Neuronal stem cell (in vitro differentiated cells): ENCODE data around the gene TBX5.

ENCODE experiments used
- DNase-seq: peaks from one replicate; pipeline ENCODE4 v3.0.0-alpha.2; 2013; ENCODE audit warnings: low spot score
- H2AFZ ChIP-seq: one replicate; pipeline ENCODE4 v1.6.1; 2013; ENCODE audit warnings: mild to moderate bottlenecking, low read length, inconsistent platforms
- H2AK5ac ChIP-seq: 2 replicates; pipeline ENCODE4 v1.6.1; 2013; ENCODE audit warnings: low read depth, mild to moderate bottlenecking, inconsistent platforms, low read length, moderate library complexity, mixed read lengths
- H2BK120ac ChIP-seq: 2 replicates; pipeline ENCODE4 v1.6.1; 2013; ENCODE audit warnings: low read depth, mild to moderate bottlenecking, inconsistent platforms, low read length, moderate library complexity, mixed read lengths
- H2BK12ac ChIP-seq: one replicate; pipeline ENCODE4 v1.6.1; 2013; ENCODE audit warnings: low read length, inconsistent platforms
- H2BK15ac ChIP-seq: 2 replicates; pipeline ENCODE4 v1.6.1; 2013; ENCODE audit warnings: mild to moderate bottlenecking, low read length, inconsistent platforms, mixed read lengths
- H2BK5ac ChIP-seq: one replicate; pipeline ENCODE4 v1.6.1; 2013; ENCODE audit warnings: inconsistent platforms, mild to moderate bottlenecking, low read length, moderate library complexity
- H3K14ac ChIP-seq: one replicate; pipeline ENCODE4 v1.6.1; 2013; ENCODE audit warnings: low read length, inconsistent platforms
- H3K18ac ChIP-seq: 2 replicates; pipeline ENCODE4 v1.6.1; 2013; ENCODE audit warnings: low read length, inconsistent platforms
- H3K23ac ChIP-seq: 2 replicates; pipeline ENCODE4 v1.6.1; 2013; ENCODE audit warnings: low read depth, mild to moderate bottlenecking, mixed read lengths, low read length, inconsistent platforms; ENCODE audit not compliant: poor library complexity
- H3K27ac ChIP-seq: replicated peaks from 3 replicates; pipeline ENCODE4 v1.5.1; 2013; ENCODE audit warnings: low read length, inconsistent platforms
- H3K27me3 ChIP-seq, 3 experiments: 2 replicates each; pipeline ENCODE4 v1.6.1; 2013; ENCODE audit warnings: low read length in 3 of 3, mild to moderate bottlenecking in 2 of 3, inconsistent platforms in 1 of 3, low read depth in 1 of 3, mixed read lengths in 1 of 3, moderate library complexity in 1 of 3; ENCODE audit not compliant: control insufficient read depth in 3 of 3, insufficient read depth in 3 of 3
- H3K36me3 ChIP-seq, 2 donors: replicated peaks in 1 of 2; 2 replicates each; pipeline ENCODE4 v1.6.1; 2013; ENCODE audit warnings: low read length in 2 of 2; ENCODE audit not compliant: control insufficient read depth in 2 of 2, insufficient read depth in 2 of 2
- H3K4ac ChIP-seq: 2 replicates; pipeline ENCODE4 v1.6.1; 2013; ENCODE audit warnings: inconsistent platforms, mild to moderate bottlenecking, low read length, moderate library complexity
- H3K4me1 ChIP-seq, 2 donors: 1 replicate in 1 of 2; 2 replicates in 1 of 2; pipeline ENCODE4 v1.6.1; 2013; ENCODE audit warnings: low read length in 2 of 2, low read depth in 1 of 2; ENCODE audit not compliant: control insufficient read depth in 2 of 2, insufficient read depth in 1 of 2
- H3K4me2 ChIP-seq: one replicate; pipeline ENCODE4 v1.6.1; 2013; ENCODE audit warnings: mild to moderate bottlenecking, low read length, inconsistent platforms; ENCODE audit not compliant: insufficient read depth, poor library complexity, severe bottlenecking
- H3K4me3 ChIP-seq, 2 donors: 2 replicates each; pipeline ENCODE4 v1.5.1; 2013; ENCODE audit warnings: low read length in 2 of 2, mild to moderate bottlenecking in 2 of 2, inconsistent platforms in 1 of 2, moderate library complexity in 1 of 2
- H3K79me1 ChIP-seq: one replicate; pipeline ENCODE4 v1.6.1; 2013; ENCODE audit warnings: low read depth, mild to moderate bottlenecking, inconsistent platforms, low read length, moderate library complexity
- H3K9ac ChIP-seq: one replicate; pipeline ENCODE4 v1.6.1; 2013; ENCODE audit warnings: mild to moderate bottlenecking, low read depth, low read length, inconsistent platforms; ENCODE audit not compliant: poor library complexity
- H3K9me3 ChIP-seq, 2 donors: replicated peaks in 1 of 2; 2 replicates each; pipeline versions ENCODE3 to v1.6.1; 2013; ENCODE audit warnings: low read length in 2 of 2, mild to moderate bottlenecking in 2 of 2, inconsistent platforms in 1 of 2, low read depth in 1 of 2, mixed read lengths in 1 of 2, moderate library complexity in 1 of 2; ENCODE audit not compliant: control insufficient read depth in 2 of 2, insufficient read depth in 1 of 2
- H4K8ac ChIP-seq: one replicate; pipeline ENCODE4 v1.6.1; 2013; ENCODE audit warnings: low read depth, mild to moderate bottlenecking, inconsistent platforms, low read length, moderate library complexity
- H4K91ac ChIP-seq: one replicate; pipeline ENCODE4 v1.6.1; 2013; ENCODE audit warnings: low read length, low read depth, mild to moderate bottlenecking, inconsistent platforms; ENCODE audit not compliant: poor library complexity
- WGBS, 2 donors: extraction: QIAGEN DNeasy Blood & Tissue Kit; methylation state at CpG; one replicate each; pipeline ENCODE4 v1.1.7; 2013; ENCODE audit warnings: missing lambda C conversion rate in 2 of 2, mixed read lengths in 1 of 2; ENCODE audit not compliant: insufficient read length in 2 of 2, insufficient replicate concordance in 1 of 2; ENCODE audit errors: extremely low coverage in 2 of 2; 5-methylcytosine and 5-hydroxymethylcytosine counted together

Gene TBX5

DNA sequence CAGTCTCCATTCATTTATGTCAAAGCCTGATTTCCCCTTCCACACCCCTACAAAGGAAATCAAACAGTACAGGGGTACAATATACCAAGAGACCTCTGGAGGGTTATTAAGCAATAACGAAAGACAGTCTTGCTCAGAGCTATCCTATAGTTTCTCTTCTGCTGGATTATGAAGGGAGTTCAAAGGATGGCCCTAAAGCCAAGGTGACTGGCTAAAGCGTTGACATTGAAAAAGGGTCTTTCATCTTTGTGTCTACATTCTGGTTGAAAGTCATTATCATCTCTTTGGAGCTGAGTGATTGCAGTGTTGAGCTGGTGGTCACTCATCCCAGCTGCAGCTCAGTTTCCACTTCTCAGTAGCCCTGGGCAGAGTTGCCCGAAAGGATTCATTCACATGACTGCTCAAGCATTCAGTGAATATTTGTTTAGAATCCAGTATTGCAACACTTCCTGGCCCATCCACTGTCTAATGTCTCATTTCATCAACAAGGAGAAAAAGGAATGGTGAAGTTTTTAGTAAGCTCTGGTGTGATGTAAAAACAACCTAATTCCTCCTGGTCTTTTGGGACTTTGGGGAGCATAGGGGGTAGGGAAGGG lies 19.2 kb upstream of the TBX5 start:
- no CpG with 5 or more reads among the region's 3 CpGs for WGBS, 2 donors
- no peak for DNase-seq
- H4K8ac ChIP-seq, result no peak overlapping the region
- no peak overlapping the region for H2AFZ ChIP-seq
- no peak overlapping the region for H3K23ac ChIP-seq
- no peak overlapping the region for H3K4me2 ChIP-seq
- no peak overlapping the region for H2AK5ac ChIP-seq
- H3K4me3 ChIP-seq, result no peak overlapping the region
- H2BK120ac ChIP-seq, result no peak overlapping the region
- H3K4me1 ChIP-seq, result no peaks in the 10 kb centered on the region
- no peak overlapping the region for H2BK12ac ChIP-seq
- no peak overlapping the region for H2BK15ac ChIP-seq
- no peak overlapping the region for H3K14ac ChIP-seq
- no peaks in the 10 kb centered on the region for H3K36me3 ChIP-seq
- H3K4ac ChIP-seq, result no peak overlapping the region
- H3K27me3 ChIP-seq, result peaks cover 0 to 16% (median 8%) of the 10 kb centered on the region in 3 experiments
- H3K79me1 ChIP-seq, result no peaks in the 10 kb centered on the region
- H3K27ac ChIP-seq, result no peak overlapping the region
- H4K91ac ChIP-seq, result no peak overlapping the region
- no peak overlapping the region for H3K18ac ChIP-seq
- H3K9me3 ChIP-seq, result no peaks in the 10 kb centered on the region
- H2BK5ac ChIP-seq, result no peak overlapping the region
- H3K9ac ChIP-seq, result no peak overlapping the region

DNA sequence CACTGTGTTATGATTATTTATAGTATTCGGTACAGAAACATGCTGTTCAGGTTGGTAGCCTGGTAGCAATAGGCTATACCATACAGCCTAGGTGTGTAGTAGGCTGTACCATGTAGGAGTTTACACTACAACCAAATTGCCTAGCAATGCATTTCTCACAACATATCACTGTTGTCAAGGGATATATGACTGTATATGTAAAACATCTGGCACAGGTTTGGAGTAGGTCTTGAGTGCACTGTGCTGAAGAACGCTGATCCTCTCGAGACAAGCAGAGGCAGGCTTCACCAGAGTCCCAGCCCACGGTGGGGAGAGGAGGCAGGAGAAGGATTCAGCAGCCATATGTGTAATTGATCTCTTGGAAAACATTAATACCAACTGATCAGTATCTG lies 15.0 kb upstream of the TBX5 start:
- peaks cover 0 to 38% (median 29%) of the 10 kb centered on the region in 3 experiments for H3K27me3 ChIP-seq
- H2AFZ ChIP-seq, result no peak overlapping the region
- no peak overlapping the region for H3K4ac ChIP-seq
- no peak overlapping the region for H3K23ac ChIP-seq
- H3K36me3 ChIP-seq, result no peaks in the 10 kb centered on the region
- H3K14ac ChIP-seq, result no peak overlapping the region
- no peak overlapping the region for H4K8ac ChIP-seq
- no CpG with 5 or more reads among the region's 4 CpGs for WGBS, 2 donors
- H3K9me3 ChIP-seq, result no peaks in the 10 kb centered on the region
- H2BK15ac ChIP-seq, result no peak overlapping the region
- no peak overlapping the region for H3K4me3 ChIP-seq
- H3K4me1 ChIP-seq, result no peaks in the 10 kb centered on the region
- no peak overlapping the region for H3K9ac ChIP-seq
- H3K4me2 ChIP-seq, result no peak overlapping the region
- H2BK12ac ChIP-seq, result no peak overlapping the region
- no peak for DNase-seq
- no peak overlapping the region for H3K27ac ChIP-seq
- peak overlapping the region; percentile 14 for H2AK5ac ChIP-seq
- no peak overlapping the region for H3K18ac ChIP-seq
- no peak overlapping the region for H2BK120ac ChIP-seq
- H3K79me1 ChIP-seq, result no peaks in the 10 kb centered on the region
- H4K91ac ChIP-seq, result no peak overlapping the region
- H2BK5ac ChIP-seq, result no peak overlapping the region

DNA sequence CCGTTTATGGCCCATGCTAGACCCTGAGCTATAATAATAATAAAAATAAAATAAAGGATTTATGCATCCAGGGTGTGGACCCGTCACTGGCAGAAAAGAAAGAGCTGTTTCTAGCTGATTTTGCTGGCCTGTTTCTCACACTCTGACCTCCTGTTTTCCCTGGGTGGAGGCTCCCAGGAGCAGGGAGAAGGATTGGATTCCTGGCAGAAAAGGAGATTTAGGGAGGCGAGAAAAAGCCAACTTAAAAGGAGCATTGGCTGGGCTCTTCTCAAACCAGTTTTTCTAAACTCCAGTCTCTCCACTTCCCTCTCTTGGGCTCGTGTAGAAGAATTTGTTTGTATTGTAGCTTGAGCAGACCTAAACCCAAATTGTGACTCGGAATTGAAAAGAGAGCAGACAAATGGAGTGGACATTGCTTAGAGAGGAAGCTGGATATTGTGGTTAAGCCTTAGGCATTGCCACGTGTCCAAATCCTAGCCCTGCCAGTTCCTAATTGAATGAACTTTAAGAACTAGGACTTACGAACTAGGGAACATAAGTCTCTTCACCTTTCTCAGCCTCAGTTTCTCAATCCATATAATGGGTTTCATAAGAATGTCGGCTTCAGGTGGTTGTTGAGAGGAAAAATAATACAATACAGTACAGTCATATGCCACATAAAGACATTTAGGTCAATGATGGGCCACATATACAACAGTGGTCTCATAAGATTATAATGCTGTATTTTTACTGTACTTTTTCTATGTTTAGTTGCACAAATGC lies 14.4 kb upstream of the TBX5 start:
- Histone ChIP-seq H3K36me3 (no peaks in the 10 kb centered on the region), H3K4me1 (no peaks in the 10 kb centered on the region), H2BK15ac (no peak overlapping the region), H3K18ac (no peak overlapping the region), H2BK120ac (no peak overlapping the region), H3K14ac (no peak overlapping the region), H3K9ac (no peak overlapping the region), H4K8ac (no peak overlapping the region), H3K27me3 (peaks cover 6 to 43% (median 35%) of the 10 kb centered on the region in 3 experiments), H3K9me3 (no peaks in the 10 kb centered on the region), H2AFZ (no peak overlapping the region), H2BK5ac (no peak overlapping the region), H3K4ac (no peak overlapping the region), H3K27ac (no peak overlapping the region), H3K23ac (no peak overlapping the region), H2BK12ac (no peak overlapping the region), H3K4me2 (no peak overlapping the region), H3K4me3 (no peak overlapping the region), H2AK5ac (no peak overlapping the region), H4K91ac (no peak overlapping the region), H3K79me1 (no peaks in the 10 kb centered on the region)
- WGBS, 2 donors, result no CpG with 5 or more reads among the region's 8 CpGs
- DNase-seq, result no peak

DNA sequence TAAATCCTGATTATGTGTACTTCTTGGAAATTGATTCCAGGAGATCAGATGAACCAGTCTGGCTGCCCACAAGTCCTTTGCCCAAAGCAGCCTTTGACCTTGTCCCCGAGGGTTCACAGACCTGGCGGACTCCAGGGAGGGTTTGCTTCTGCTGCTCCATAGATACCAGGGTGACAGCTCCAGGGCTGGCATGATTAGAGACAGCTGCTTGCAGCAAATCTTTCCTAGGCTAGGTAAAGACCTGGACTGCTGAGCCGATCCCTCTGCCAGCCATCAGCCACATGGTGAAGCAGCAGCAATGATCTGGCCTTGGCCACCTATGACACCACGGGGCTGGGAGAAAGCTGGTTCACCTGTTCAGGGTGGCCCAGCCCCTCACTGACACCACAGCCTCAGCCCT lies 10.1 kb upstream of the TBX5 start:
- H3K4ac ChIP-seq, result no peak overlapping the region
- no peak overlapping the region for H3K4me2 ChIP-seq
- no peak overlapping the region for H4K8ac ChIP-seq
- no peak overlapping the region for H3K27ac ChIP-seq
- no peak overlapping the region for H2BK120ac ChIP-seq
- no peak overlapping the region for H2AFZ ChIP-seq
- no peak overlapping the region for H2AK5ac ChIP-seq
- no peaks in the 10 kb centered on the region for H3K4me1 ChIP-seq
- H3K23ac ChIP-seq, result no peak overlapping the region
- no peak for DNase-seq
- H4K91ac ChIP-seq, result no peak overlapping the region
- no peak overlapping the region for H2BK5ac ChIP-seq
- H2BK12ac ChIP-seq, result no peak overlapping the region
- H3K9me3 ChIP-seq, result peaks cover 0 to 1% of the 10 kb centered on the region in 2 donors
- peak overlapping the region; percentile 32 for H3K14ac ChIP-seq
- no peak overlapping the region for H3K18ac ChIP-seq
- WGBS, 2 donors, result no CpG with 5 or more reads among the region's 4 CpGs
- peaks cover 34 to 79% (median 75%) of the 10 kb centered on the region in 3 experiments for H3K27me3 ChIP-seq
- H3K79me1 ChIP-seq, result no peaks in the 10 kb centered on the region
- no peaks in the 10 kb centered on the region for H3K36me3 ChIP-seq
- H3K9ac ChIP-seq, result no peak overlapping the region
- H2BK15ac ChIP-seq, result no peak overlapping the region
- no peak overlapping the region for H3K4me3 ChIP-seq
